ENCODE measurements around the gene TCF15.

- peak in 2 of 12 donors; percentile 7 to 8 for TF ChIP-seq CTCF (IDR thresholded peaks at IDR 0.05)
- TF ChIP-seq POLR2A (IDR thresholded peaks at IDR 0.05): no peak
These were observed 21.0 kb downstream of the TCF15 start for GRCh38 chr20:588932-589672.

All from heart left ventricle (tissue), 13 donors.